Measurements from ENCODE around the gene PLCG2.

Gene PLCG2

DNA sequence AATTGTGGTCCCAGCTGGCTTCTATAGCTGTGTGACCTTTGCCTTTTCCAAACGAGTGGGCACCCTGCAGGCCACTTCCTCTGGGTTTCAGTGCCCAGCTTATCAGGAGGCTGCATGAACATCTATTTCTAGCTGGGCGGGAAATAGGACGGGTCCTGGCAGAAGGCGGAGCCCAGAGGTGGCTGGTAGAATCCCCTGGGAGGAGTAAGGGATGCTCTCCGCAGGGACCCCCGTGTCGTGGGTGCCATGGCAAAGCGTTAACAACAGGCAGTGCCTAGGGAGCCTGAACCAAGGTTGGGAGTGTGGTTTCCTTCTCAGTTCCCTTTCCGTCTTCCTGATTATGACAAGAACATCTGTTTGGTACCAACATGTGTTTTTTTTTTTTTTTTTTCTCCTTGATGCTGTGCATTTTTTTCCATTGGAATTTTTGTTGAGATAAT lies 58.2 kb downstream of the PLCG2 start:
- TF ChIP-seq FOXP2 (optimal IDR thresholded peaks at IDR 0.05; ENCODE audit: borderline replicate concordance, extremely low read depth, extremely low read length, insufficient read depth), result no peak
- no peak for TF ChIP-seq TAF1 (IDR thresholded peaks at IDR 0.05; ENCODE audit: borderline replicate concordance, insufficient read depth, low read length)
- TF ChIP-seq REST (IDR thresholded peaks at IDR 0.05; ENCODE audit: insufficient read depth in 1 of 2, low read depth in 2 of 2, low read length in 2 of 2), result no peak
- TF ChIP-seq SIN3A (IDR thresholded peaks at IDR 0.05; ENCODE audit: borderline replicate concordance, insufficient read depth, low read length), result no peak
- TF ChIP-seq POLR2AphosphoS5 (IDR thresholded peaks at IDR 0.05; ENCODE audit: low read depth, low read length), result no peak

DNA sequence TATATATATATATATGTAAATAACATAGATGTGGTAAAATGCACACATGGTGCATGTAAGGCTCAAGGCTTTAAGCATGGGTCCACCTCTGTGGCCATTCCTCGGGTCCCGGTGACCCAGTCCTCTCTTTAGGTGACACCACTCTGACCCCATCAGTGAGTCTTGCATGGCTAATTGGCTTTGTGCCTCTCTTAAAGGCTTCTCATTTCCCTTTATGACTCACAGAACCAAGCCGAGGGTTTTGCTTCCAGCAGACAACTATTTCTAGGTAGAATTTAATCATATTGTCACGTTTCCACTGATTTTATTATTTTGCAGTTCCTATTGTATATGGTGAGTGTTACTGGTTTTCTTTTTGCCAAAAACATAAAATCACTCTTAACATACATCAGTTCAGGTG lies 59.7 kb downstream of the PLCG2 start:
- TF ChIP-seq TAF1 (IDR thresholded peaks at IDR 0.05; ENCODE audit: borderline replicate concordance, insufficient read depth, low read length) (no peak), POLR2AphosphoS5 (IDR thresholded peaks at IDR 0.05; ENCODE audit: low read depth, low read length) (no peak), FOXP2 (optimal IDR thresholded peaks at IDR 0.05; ENCODE audit: borderline replicate concordance, extremely low read depth, extremely low read length, insufficient read depth) (no peak), REST (IDR thresholded peaks at IDR 0.05; ENCODE audit: insufficient read depth in 1 of 2, low read depth in 2 of 2, low read length in 2 of 2) (no peak), SIN3A (IDR thresholded peaks at IDR 0.05; ENCODE audit: borderline replicate concordance, insufficient read depth, low read length) (no peak)

DNA sequence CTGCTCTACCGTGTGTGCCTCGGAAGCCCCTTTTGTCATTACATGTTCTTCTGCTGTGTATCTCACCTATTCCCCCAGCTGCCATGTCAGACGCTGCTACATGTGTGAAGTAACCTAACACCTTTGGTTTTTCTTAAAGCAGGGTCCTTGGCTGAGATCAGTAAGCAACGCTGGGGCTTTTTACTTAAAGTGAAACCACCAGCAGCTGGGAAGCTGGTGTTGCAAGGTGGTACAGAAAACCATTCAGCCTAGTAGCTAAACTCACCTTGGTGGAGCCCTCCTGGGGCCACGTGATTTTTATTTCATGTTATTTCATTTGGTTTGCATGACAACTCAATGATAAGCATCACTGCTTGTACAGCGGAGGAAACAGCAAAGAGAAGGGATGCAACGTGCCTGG lies 62.6 kb downstream of the PLCG2 start:
- no peak for TF ChIP-seq TAF1 (IDR thresholded peaks at IDR 0.05; ENCODE audit: borderline replicate concordance, insufficient read depth, low read length)
- no peak for TF ChIP-seq REST (IDR thresholded peaks at IDR 0.05; ENCODE audit: insufficient read depth in 1 of 2, low read depth in 2 of 2, low read length in 2 of 2)
- no peak for TF ChIP-seq SIN3A (IDR thresholded peaks at IDR 0.05; ENCODE audit: borderline replicate concordance, insufficient read depth, low read length)
- no peak for TF ChIP-seq FOXP2 (optimal IDR thresholded peaks at IDR 0.05; ENCODE audit: borderline replicate concordance, extremely low read depth, extremely low read length, insufficient read depth)
- no peak for TF ChIP-seq POLR2AphosphoS5 (IDR thresholded peaks at IDR 0.05; ENCODE audit: low read depth, low read length)

DNA sequence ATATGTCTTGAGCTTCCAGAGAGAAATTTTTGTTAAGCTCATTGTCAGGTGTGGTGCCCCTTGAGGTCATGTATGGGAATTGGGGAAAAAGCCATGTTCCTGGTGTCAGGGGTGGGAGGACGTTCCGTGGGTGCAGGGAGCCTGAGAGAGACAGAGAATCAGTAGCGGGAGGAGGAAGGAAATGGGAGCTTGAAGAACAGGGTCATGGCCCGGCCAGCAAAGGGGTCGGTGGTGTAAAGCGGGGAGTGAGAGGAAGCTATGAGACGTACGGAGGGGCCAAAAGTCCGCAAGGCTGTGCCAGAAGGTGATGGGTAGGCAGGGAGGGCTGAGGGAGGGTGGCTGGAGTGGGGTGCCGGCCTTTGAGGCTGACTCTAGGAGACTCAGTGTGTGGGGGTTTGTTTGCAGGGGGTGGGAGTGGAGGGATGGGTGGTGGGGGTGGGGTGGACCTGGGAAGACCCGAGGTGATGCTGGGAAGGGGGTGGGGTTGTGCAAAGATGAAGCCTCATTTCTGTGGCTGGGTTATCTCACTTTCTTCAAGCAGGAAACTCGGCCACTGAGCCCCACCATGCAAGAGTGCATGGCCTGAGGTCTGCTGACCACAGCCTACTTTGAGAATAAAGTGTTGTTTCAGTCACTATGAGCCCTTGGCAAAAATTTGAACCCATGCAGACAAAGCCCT lies 63.6 kb downstream of the PLCG2 start:
- TF ChIP-seq REST (IDR thresholded peaks at IDR 0.05; ENCODE audit: insufficient read depth in 1 of 2, low read depth in 2 of 2, low read length in 2 of 2) (no peak), TAF1 (IDR thresholded peaks at IDR 0.05; ENCODE audit: borderline replicate concordance, insufficient read depth, low read length) (no peak), FOXP2 (optimal IDR thresholded peaks at IDR 0.05; ENCODE audit: borderline replicate concordance, extremely low read depth, extremely low read length, insufficient read depth) (no peak), SIN3A (IDR thresholded peaks at IDR 0.05; ENCODE audit: borderline replicate concordance, insufficient read depth, low read length) (no peak), POLR2AphosphoS5 (IDR thresholded peaks at IDR 0.05; ENCODE audit: low read depth, low read length) (no peak)

All from PFSK-1 (cell line).